Measurements from ENCODE around the gene RNF220.
"Not testable (repeated sequence)": the region's sequence is repeated elsewhere in the genome, so short reads cannot be mapped to it uniquely, and the experiment has no call there.

Gene RNF220

DNA sequence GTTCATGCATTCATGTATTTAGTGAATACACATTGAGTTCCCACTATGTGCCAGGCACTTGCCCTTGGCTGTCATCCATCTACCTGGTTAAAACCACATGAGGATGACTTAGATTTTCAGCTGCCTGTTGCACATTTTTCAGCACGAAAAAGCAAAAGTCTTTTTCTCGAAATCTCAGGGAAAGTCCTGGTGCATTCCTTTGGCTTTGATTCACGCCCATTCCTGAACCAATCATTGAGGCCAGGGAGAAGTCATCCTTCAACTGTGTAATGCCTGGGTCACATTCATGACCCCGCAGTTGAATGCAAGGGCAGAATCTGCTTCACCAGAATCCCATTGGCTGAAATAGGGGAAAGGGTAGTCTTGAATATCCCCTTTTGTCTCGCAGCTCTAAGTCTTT is 84.4 kb downstream of the RNF220 start:
- TF ChIP-seq, protein P1, sequence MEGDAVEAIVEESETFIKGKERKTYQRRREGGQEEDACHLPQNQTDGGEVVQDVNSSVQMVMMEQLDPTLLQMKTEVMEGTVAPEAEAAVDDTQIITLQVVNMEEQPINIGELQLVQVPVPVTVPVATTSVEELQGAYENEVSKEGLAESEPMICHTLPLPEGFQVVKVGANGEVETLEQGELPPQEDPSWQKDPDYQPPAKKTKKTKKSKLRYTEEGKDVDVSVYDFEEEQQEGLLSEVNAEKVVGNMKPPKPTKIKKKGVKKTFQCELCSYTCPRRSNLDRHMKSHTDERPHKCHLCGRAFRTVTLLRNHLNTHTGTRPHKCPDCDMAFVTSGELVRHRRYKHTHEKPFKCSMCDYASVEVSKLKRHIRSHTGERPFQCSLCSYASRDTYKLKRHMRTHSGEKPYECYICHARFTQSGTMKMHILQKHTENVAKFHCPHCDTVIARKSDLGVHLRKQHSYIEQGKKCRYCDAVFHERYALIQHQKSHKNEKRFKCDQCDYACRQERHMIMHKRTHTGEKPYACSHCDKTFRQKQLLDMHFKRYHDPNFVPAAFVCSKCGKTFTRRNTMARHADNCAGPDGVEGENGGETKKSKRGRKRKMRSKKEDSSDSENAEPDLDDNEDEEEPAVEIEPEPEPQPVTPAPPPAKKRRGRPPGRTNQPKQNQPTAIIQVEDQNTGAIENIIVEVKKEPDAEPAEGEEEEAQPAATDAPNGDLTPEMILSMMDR (IDR thresholded peaks at IDR 0.05): no peak
- no peak for DNase-seq (ENCODE audit: low spot score)
- Histone ChIP-seq H3K4me3 (no peak overlapping the region), H3K27ac (no peak overlapping the region)

DNA sequence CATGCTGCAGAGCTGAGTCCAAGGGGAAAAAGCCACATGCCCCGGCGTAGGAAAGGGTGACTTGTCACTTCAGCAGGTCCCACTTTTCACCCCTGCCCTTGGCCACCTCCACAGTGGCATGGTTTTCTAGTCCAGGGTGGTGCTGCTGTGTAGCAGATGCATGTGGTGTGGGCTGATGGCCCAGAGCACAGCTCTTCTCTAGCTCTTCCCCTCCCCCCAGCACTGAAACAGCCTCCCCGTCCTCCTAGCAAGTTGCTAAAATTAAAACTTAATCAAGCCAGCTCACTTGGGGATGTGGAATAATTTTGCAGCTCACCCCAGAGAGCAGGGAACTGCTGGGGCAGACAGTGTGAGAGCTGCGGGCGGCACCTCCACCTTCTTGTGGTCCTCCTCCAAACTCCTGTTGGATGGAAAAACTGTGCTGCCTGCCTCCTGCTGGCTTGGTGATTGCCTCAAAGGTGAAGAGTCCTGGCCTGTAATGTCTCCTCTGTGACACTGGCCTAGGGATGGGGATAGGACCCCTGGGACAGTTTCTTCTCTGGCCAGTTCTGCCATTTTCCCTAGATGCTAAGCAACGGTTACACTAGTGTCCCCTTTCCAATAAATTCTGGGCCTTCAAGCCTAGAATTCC is 91.6 kb downstream of the RNF220 start:
- DNase-seq (ENCODE audit: low spot score): no peak
- TF ChIP-seq, protein P1 (IDR thresholded peaks at IDR 0.05): no peak
- H3K4me3 ChIP-seq: no peak overlapping the region
- H3K27ac ChIP-seq: no peak overlapping the region

DNA sequence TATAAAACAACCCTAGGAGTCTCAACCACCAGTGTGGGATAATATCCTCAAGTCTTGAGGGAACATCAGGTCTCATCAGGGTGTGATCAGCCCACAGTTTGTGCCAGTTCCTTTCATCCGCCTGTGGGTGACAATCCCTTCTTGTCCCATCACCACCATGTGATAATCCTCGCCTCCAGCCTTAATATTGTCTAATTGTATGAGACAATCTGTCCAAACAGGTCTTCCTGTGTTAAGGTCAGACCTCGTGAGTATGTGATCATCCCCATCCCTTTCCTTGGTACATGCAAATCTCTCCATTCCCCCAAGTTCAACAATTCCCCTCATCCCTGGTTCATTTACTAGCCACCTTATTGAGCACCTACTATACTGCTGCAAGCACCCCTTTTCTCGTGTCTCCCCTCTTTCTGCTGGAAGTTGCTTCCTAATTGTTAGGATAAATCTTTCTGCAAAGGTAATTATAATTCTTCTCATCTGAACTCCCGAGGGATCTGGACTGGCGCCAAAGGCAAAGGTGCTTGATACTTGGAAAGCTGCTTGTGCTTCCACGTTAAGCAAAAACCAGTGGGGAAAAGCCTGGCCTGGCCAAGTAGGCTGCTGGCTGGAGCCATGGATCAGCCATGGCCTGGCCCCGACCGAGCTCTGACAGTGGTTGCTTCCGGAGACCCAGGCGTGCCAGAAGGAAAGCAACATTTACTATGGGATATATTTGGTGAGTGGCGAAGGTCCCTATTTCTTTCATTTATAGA is 92.5 kb downstream of the RNF220 start:
- Histone ChIP-seq H3K4me3 (no peak overlapping the region), H3K27ac (no peak overlapping the region)
- DNase-seq (ENCODE audit: low spot score): no peak
- TF ChIP-seq, protein P1 (IDR thresholded peaks at IDR 0.05): no peak

DNA sequence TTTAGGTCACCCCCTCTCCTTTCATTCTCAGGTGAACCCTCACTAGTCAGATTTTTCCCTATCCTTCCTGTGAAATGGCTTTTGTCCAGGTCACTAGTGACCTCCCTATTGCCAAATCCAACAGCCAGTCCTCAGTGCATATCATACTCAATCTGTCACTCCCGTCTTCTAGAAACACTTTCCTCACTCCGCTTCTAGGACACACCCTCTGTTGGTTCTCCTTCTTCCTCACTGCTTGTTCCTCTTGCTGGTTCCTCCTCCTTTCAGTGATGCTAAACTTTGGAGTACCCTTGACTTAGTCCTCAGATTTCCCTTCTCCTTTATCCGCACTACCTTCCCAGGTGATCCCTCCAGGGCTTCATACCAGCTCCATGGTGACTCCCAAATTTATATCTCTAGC is 94.3 kb downstream of the RNF220 start:
- Histone ChIP-seq H3K4me3 (no peak overlapping the region), H3K27ac (no peak overlapping the region)
- TF ChIP-seq, protein P1 (IDR thresholded peaks at IDR 0.05): no peak
- no peak for DNase-seq (ENCODE audit: low spot score)

DNA sequence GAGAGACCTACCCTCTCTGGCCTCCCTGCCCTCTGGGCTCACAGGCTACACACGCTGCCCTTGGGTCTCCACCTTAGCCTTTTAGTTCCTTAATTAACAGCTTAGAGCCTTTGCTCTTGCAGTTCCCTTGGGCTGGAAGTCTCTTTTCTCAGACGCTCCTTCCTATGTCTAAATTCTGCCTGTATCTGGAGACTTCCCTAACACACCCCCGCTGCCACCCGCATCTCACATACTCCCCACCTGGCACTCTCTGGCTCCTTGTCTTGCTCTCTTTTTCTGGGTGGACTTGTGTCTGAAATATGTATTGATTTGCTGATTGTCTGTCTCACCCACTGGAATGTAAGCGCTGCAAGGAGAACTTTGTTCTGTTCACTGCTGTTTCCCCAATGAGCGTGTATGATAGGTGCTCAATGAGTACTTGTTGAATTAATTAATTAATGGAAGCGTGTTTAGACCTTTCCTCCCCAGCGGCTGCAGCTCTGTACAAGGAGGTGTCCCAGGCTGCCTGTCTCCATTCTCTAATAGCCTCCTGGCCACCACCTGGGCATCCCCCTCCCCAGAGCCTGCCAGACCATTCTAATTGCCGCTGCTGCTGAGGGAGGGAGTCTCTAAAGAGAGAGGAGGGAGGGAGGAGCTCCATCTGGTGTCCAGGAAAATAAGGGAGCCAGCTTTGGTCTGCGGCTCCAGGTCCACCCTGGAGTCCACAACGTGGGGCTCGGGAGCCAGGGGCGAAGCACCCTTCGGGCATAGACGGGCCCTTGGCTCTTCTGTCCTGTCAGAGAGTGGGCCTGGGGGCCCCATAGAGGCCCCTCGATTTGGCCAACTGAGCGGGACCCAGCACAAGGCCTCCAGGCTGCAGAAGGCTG is 95.4 kb downstream of the RNF220 start:
- H3K27ac ChIP-seq: no peak overlapping the region
- no peak for DNase-seq (ENCODE audit: low spot score)
- TF ChIP-seq, protein P1 (IDR thresholded peaks at IDR 0.05): peak; percentile 33
- H3K4me3 ChIP-seq: no peak overlapping the region

DNA sequence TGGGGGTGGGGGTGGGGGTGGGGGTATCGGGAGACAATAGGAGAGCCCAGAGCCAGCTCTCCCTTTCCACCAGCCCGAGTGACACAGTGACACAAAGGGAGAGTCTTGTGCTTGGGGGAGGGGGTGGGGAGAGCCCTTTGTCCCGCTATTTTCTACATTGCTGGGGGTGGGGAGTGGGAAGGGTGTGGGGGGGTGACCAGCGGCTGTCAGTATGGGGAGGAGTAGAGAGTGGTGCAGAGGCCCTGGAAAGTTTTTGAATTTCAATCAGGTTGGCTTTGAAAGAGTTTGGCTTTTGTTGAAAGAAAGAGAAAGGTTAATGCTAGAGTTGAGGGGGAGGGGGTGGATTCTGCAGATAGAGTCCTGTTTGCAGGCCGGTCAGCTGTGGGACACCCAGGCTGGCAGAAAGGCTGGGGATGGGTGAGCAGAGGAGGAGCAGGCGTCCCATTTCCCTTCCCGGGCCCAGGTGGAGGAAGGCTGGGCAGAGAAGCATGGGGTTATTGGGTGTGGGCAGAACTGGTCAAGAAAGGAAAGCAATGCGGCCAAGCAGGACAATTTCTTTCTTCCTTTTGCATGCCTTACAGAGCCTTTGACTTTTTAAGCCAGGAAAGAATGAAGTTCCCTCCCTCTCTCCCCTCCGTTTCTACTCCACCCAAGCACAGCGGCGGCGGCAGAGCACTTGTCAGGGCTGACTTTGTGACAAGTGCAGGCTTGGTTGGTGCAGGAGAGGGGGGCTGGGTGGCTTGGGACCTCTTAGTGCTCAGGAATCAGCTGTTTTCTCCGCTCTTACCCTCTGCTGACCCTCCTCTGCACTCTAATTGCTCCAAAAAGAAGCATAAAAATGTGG is 96.2 kb downstream of the RNF220 start:
- TF ChIP-seq, protein P1 (IDR thresholded peaks at IDR 0.05): no peak
- H3K27ac ChIP-seq: no peak overlapping the region
- H3K4me3 ChIP-seq: no peak overlapping the region
- DNase-seq (ENCODE audit: low spot score): no peak

DNA sequence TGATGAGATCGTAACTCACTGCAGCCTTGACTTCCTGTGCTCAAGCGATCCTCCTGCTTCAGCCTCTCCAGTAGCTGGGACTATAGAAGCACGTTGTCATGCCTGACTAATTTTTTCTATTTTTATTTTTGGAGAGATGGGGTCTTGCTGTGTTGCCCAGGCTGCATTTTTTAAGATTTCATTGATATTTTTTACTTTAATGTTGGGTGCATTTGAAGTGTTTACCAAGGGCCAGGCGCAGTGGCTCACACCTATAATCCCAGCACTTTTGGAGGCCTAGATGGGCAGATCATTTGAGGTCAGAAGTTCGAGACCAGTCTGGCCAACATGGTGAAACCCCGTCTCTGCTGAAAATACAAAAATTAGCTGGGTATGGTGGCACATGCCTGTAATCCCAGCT is 97.8 kb downstream of the RNF220 start:
- not testable (repeated sequence) for H3K4me3 ChIP-seq; DNase-seq (ENCODE audit: low spot score); H3K27ac ChIP-seq

Data from coronary artery (tissue), 2 donors.